Body of pancreas (tissue), 4 donors: ENCODE data around the gene DMBX1. TPM values are rescaled to one million over a fixed set of nuclear protein-coding genes. Genes with fewer than 3 reads are reported as not detected.

ENCODE experiments used
- ATAC-seq: fragments of 150-250 bp; one replicate; pipeline ENCODE4 v1.9.1; 2016
- DNase-seq, 4 donors: peaks; one replicate each; pipeline ENCODE4 v3.0.0-alpha.2; 2019
- H3K27ac ChIP-seq, 4 donors: fragments of 200-600 bp; sonication (generic); 1 replicate in 3 of 4; 2 replicates in 1 of 4; pipeline versions ENCODE4 v1.5.1 to v1.6.1; 2016 to 2019; ENCODE audit warnings: mild to moderate bottlenecking in 1 of 4, mixed read lengths in 1 of 4, moderate library complexity in 1 of 4
- H3K27me3 ChIP-seq, 2 donors: fragments of 200-600 bp; sonication (generic); one replicate each; pipeline ENCODE4 v1.6.0; 2016; ENCODE audit warnings: mild to moderate bottlenecking in 1 of 2
- H3K36me3 ChIP-seq, 2 donors: fragments of 200-600 bp; sonication (generic); replicated peaks in 1 of 2; 2 replicates each; pipeline ENCODE4 v1.5.1; 2016; ENCODE audit warnings: low read depth in 2 of 2; ENCODE audit not compliant: insufficient read depth in 1 of 2
- H3K4me1 ChIP-seq: fragments of 200-600 bp; sonication (generic); one replicate; pipeline ENCODE4 v1.6.0; 2016
- H3K4me3 ChIP-seq, 2 donors: fragments of 200-600 bp; sonication (generic); 1 replicate in 1 of 2; 2 replicates in 1 of 2; pipeline ENCODE4 v1.5.1; 2016 to 2019
- H3K9me3 ChIP-seq, 3 donors: fragments of 200-600 bp; sonication (generic); 1 replicate in 2 of 3; 2 replicates in 1 of 3; pipeline ENCODE4 v1.5.1; 2016
- CTCF ChIP-seq, 7 experiments: fragments of 450-650 bp in 4 of 7; fragments of 200-600 bp in 3 of 7; sonication (generic) in 3 of 7; IDR thresholded peaks; one replicate each; pipeline ENCODE4 v1.5.1; 2016 to 2019; ENCODE audit warnings: antibody characterized with exemption in 7 of 7
- POLR2A ChIP-seq, 3 donors: fragments of 450-650 bp; IDR thresholded peaks; one replicate each; pipeline ENCODE4 v1.6.1; 2016; ENCODE audit warnings: antibody characterized with exemption in 3 of 3, mild to moderate bottlenecking in 2 of 3
- WGBS, 2 donors: methylation state at CpG; one replicate each; pipeline ENCODE4 v1.1.5; 2017; 5-methylcytosine and 5-hydroxymethylcytosine counted together
- intact Hi-C: fragments of 100-400 bp; cut with DNase I; formaldehyde crosslinking; loops from one replicate; pipeline ENCODE4 v1.15.1; 2023
- total RNA-seq, 2 donors: library from RNA; depleted of rRNA; stranded (reverse); fragments of >200 nt; gene quantifications; one replicate each; pipeline ENCODE4 v1.1.0, GENCODE V29; 2016

Gene DMBX1
- total RNA-seq, 2 donors from 2014 or later: not detected

- no peak for TF ChIP-seq POLR2A (IDR thresholded peaks at IDR 0.05)
- no peak for TF ChIP-seq CTCF (IDR thresholded peaks at IDR 0.05)
- Histone ChIP-seq H3K27me3 (no peaks in the 10 kb centered on the region), H3K36me3 (no peaks in the 10 kb centered on the region), H3K27ac (peak overlapping the region in 1 of 4 donors; percentile 51), H3K9me3 (no peaks in the 10 kb centered on the region), H3K4me3 (no peak overlapping the region), H3K4me1 (peaks cover 16% of the 10 kb centered on the region)
- ATAC-seq: no peak
- intact Hi-C loops: no loop called here
- 86 to 89% methylated on average over 10 to 13 of the region's 13 CpGs for WGBS, 2 donors
- DNase-seq: no peak
These were observed 33.3 kb downstream of the DMBX1 start for GRCh38 chr1:46522969-46523320.

- Histone ChIP-seq H3K27me3 (no peaks in the 10 kb centered on the region), H3K4me3 (no peak overlapping the region), H3K36me3 (no peaks in the 10 kb centered on the region), H3K9me3 (no peaks in the 10 kb centered on the region), H3K27ac (no peak overlapping the region), H3K4me1 (peaks cover 20% of the 10 kb centered on the region)
- intact Hi-C loops: no loop called here
- 85 to 86% methylated on average over 10 to 11 of the region's 11 CpGs for WGBS, 2 donors
- no peak for ATAC-seq
- DNase-seq: no peak
- TF ChIP-seq CTCF (IDR thresholded peaks at IDR 0.05) (no peak), POLR2A (IDR thresholded peaks at IDR 0.05) (no peak)
These were observed 34.1 kb downstream of the DMBX1 start for GRCh38 chr1:46523496-46524353.

DNA sequence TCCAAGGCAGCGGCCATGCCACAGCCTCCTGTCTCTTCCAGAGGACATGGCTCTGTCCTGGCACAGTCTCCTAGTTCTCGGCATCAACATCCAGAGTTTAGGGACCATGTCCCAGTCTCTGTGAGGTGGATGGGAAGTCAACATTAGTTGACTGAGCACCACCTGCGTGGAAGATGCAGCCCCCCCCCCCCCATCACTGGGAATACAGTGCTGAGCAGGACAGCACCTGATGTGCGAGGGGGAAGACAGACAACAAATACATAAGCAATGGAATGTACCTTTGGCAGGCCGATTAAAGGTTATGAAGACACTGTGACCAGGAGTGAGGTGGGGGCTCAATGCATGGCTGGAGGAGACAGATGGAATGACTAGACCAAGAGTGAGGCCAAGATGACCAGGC is 35.2 kb downstream of the DMBX1 start:
- H3K9me3 ChIP-seq: no peaks in the 10 kb centered on the region
- H3K4me1 ChIP-seq: peaks cover 20% of the 10 kb centered on the region
- no peak for DNase-seq
- no peaks in the 10 kb centered on the region for H3K36me3 ChIP-seq
- no peak overlapping the region for H3K4me3 ChIP-seq
- H3K27me3 ChIP-seq: no peaks in the 10 kb centered on the region
- TF ChIP-seq CTCF (IDR thresholded peaks at IDR 0.05): no peak
- TF ChIP-seq POLR2A (IDR thresholded peaks at IDR 0.05): no peak
- intact Hi-C loops: loop anchor here (5.0 kb wide), 1 partner anchor 48 kb away; no protein-coding TSS in a partner anchor
- H3K27ac ChIP-seq: no peak overlapping the region
- ATAC-seq: no peak
- WGBS, 2 donors: 82 to 88% methylated on average over 5 of the region's 5 CpGs

- WGBS, 2 donors: 78 to 84% methylated on average over 9 to 13 of the region's 13 CpGs
- no peak overlapping the region for H3K27ac ChIP-seq
- H3K9me3 ChIP-seq: no peaks in the 10 kb centered on the region
- no peaks in the 10 kb centered on the region for H3K27me3 ChIP-seq
- no peaks in the 10 kb centered on the region for H3K36me3 ChIP-seq
- DNase-seq: no peak
- intact Hi-C loops: loop anchor here (5.0 kb wide), 1 partner anchor 48 kb away; no protein-coding TSS in a partner anchor
- no peak for ATAC-seq
- TF ChIP-seq POLR2A (IDR thresholded peaks at IDR 0.05) (no peak), CTCF (IDR thresholded peaks at IDR 0.05) (no peak)
- H3K4me1 ChIP-seq: peaks cover 20% of the 10 kb centered on the region
- H3K4me3 ChIP-seq: no peak overlapping the region
These were observed 35.8 kb downstream of the DMBX1 start for GRCh38 chr1:46525253-46525983.
